HepG2 (cell line): Measurements from ENCODE around the gene STX4. TPM values are rescaled to one million over a fixed set of nuclear protein-coding genes. Genes with fewer than 3 reads are reported as not detected.
A peak's percentile ranks its signal among the peaks of the same experiment; 100 is the strongest.

Source experiments
- ATF3 ChIP-seq: sonication (generic); formaldehyde crosslinking; IDR thresholded peaks from 2 replicates; pipeline ENCODE4 v1.4.0; 2020; ENCODE audit warnings: missing genetic modification reagents
- JUND ChIP-seq: sonication (generic); formaldehyde crosslinking; IDR thresholded peaks from 2 replicates; pipeline ENCODE4 v1.8.0; 2022; ENCODE audit warnings: mild to moderate bottlenecking, missing genetic modification reagents
- KDM6A ChIP-seq: IDR thresholded peaks from 2 replicates; pipeline ENCODE4 v1.6.1; 2016; ENCODE audit warnings: low read depth
- MIXL1 ChIP-seq: IDR thresholded peaks from 2 replicates; pipeline ENCODE4 v1.6.1; 2016
- MLLT10 ChIP-seq: sonication (generic); formaldehyde crosslinking; IDR thresholded peaks from 2 replicates; pipeline ENCODE4 v1.4.0; 2020; ENCODE audit warnings: missing genetic modification reagents
- MYNN ChIP-seq: sonication (generic); formaldehyde crosslinking; IDR thresholded peaks from 2 replicates; pipeline ENCODE4 v1.4.0; 2020; ENCODE audit warnings: mild to moderate bottlenecking, low read depth, missing genetic modification reagents
- PCBP2 ChIP-seq: fragments of 200-400 bp; formaldehyde crosslinking; optimal IDR thresholded peaks from 2 replicates; pipeline ENCODE3; 2018; ENCODE audit warnings: low read length, low read depth; ENCODE audit not compliant: poor library complexity, severe bottlenecking
- RAD51 ChIP-seq: fragments of 450-650 bp; IDR thresholded peaks from 2 replicates; pipeline ENCODE4 v1.6.1; 2016; ENCODE audit warnings: borderline replicate concordance
- RFXANK ChIP-seq: IDR thresholded peaks from 2 replicates; pipeline ENCODE4 v1.6.1; 2016
- SP1 ChIP-seq, 2 experiments: fragments of 450-650 bp in 1 of 2; sonication (generic) in 1 of 2; formaldehyde crosslinking in 1 of 2; IDR thresholded peaks; 2 replicates each; pipeline versions ENCODE4 v1.4.0 to v1.6.1; 2016 to 2020; ENCODE audit warnings: missing genetic modification reagents in 1 of 2
- SP2 ChIP-seq: sonication (generic); formaldehyde crosslinking; IDR thresholded peaks from 2 replicates; pipeline ENCODE4 v1.5.1; 2020; ENCODE audit warnings: mild to moderate bottlenecking, missing genetic modification reagents
- THAP8 ChIP-seq: sonication (generic); formaldehyde crosslinking; IDR thresholded peaks from 2 replicates; pipeline ENCODE4 v1.5.1; 2020; ENCODE audit warnings: missing genetic modification reagents, mild to moderate bottlenecking, borderline replicate concordance
- XRCC5 ChIP-seq: fragments of 200-400 bp; formaldehyde crosslinking; optimal IDR thresholded peaks from 2 replicates; pipeline ENCODE3; 2017; ENCODE audit warnings: mild to moderate bottlenecking, low read length
- ZC3H13 ChIP-seq: sonication (generic); formaldehyde crosslinking; IDR thresholded peaks from 2 replicates; pipeline ENCODE4 v1.8.1; 2023; ENCODE audit warnings: mild to moderate bottlenecking, missing genetic modification reagents, moderate library complexity
- ZFP90 ChIP-seq: sonication (generic); formaldehyde crosslinking; IDR thresholded peaks from 2 replicates; pipeline ENCODE4 v1.8.0; 2022; ENCODE audit warnings: missing genetic modification reagents, mild to moderate bottlenecking, inconsistent platforms, borderline replicate concordance
- ZNF10 ChIP-seq: sonication (generic); formaldehyde crosslinking; IDR thresholded peaks from 2 replicates; pipeline ENCODE4 v1.4.0; 2020; ENCODE audit warnings: mild to moderate bottlenecking, low read depth, missing genetic modification reagents, borderline replicate concordance
- ZNF101 ChIP-seq: sonication (generic); formaldehyde crosslinking; IDR thresholded peaks from 2 replicates; pipeline ENCODE4 v1.4.0; 2020; ENCODE audit warnings: mild to moderate bottlenecking, low read depth, missing genetic modification reagents, borderline replicate concordance
- ZNF232 ChIP-seq: sonication (generic); formaldehyde crosslinking; IDR thresholded peaks from 2 replicates; pipeline ENCODE4 v1.4.0; 2020; ENCODE audit warnings: missing genetic modification reagents, borderline replicate concordance
- ZNF274 ChIP-seq: sonication (generic); formaldehyde crosslinking; IDR thresholded peaks from 2 replicates; pipeline ENCODE4 v1.5.1; 2020; ENCODE audit warnings: mild to moderate bottlenecking, missing genetic modification reagents
- ZNF282 ChIP-seq: fragments of 450-650 bp; IDR thresholded peaks from 2 replicates; pipeline ENCODE4 v1.6.1; 2018; ENCODE audit not compliant: partially characterized antibody
- ZNF343 ChIP-seq: sonication (generic); formaldehyde crosslinking; IDR thresholded peaks from 2 replicates; pipeline ENCODE4 v1.4.0; 2020; ENCODE audit warnings: mild to moderate bottlenecking, missing genetic modification reagents
- ZNF644 ChIP-seq: IDR thresholded peaks from 2 replicates; pipeline ENCODE4 v1.6.1; 2016; ENCODE audit warnings: low read depth
- ZNF678 ChIP-seq: sonication (generic); formaldehyde crosslinking; IDR thresholded peaks from 2 replicates; pipeline ENCODE4 v1.4.0; 2020; ENCODE audit warnings: mild to moderate bottlenecking, missing genetic modification reagents
- polyA plus RNA-seq, 8 experiments: library from polyadenylated mRNA; depleted of rRNA in 3 of 8; stranded (reverse) in 7 of 8; unstranded in 1 of 8; fragments of >200 nt; fragmentation: Illumina TruSeq in 4 of 8; extraction: Trizol in 4 of 8; gene quantifications; 2 replicates each; pipeline versions ENCODE4 v1.2.1 to v1.2.3, GENCODE V29; 2011 to 2016; ENCODE audit warnings: low read depth in 4 of 8, missing spikeins in 1 of 8, mixed read lengths in 1 of 8; ENCODE audit not compliant: insufficient read depth in 1 of 8
- total RNA-seq, 5 experiments: library from RNA; depleted of rRNA; stranded (reverse); fragments of >200 nt; fragmentation: Illumina TruSeq; extraction: Trizol; gene quantifications; 2 replicates each; pipeline ENCODE4 v1.2.3, GENCODE V29; 2016; ENCODE audit warnings: low read depth in 1 of 5
- TF ChIP-seq, protein P1 (sequence below): IDR thresholded peaks from 2 replicates; pipeline ENCODE4 v1.6.1; 2016; ENCODE audit warnings: low read depth, missing genetic modification reagents, missing compliant biosample characterization

The STX4 gene
- total and polyA plus RNA-seq, 2 of the 13 experiments (the other 11 are each of a cell fraction or from before 2014, with no cell fraction given), result 29.2 to 34.6 TPM

DNA sequence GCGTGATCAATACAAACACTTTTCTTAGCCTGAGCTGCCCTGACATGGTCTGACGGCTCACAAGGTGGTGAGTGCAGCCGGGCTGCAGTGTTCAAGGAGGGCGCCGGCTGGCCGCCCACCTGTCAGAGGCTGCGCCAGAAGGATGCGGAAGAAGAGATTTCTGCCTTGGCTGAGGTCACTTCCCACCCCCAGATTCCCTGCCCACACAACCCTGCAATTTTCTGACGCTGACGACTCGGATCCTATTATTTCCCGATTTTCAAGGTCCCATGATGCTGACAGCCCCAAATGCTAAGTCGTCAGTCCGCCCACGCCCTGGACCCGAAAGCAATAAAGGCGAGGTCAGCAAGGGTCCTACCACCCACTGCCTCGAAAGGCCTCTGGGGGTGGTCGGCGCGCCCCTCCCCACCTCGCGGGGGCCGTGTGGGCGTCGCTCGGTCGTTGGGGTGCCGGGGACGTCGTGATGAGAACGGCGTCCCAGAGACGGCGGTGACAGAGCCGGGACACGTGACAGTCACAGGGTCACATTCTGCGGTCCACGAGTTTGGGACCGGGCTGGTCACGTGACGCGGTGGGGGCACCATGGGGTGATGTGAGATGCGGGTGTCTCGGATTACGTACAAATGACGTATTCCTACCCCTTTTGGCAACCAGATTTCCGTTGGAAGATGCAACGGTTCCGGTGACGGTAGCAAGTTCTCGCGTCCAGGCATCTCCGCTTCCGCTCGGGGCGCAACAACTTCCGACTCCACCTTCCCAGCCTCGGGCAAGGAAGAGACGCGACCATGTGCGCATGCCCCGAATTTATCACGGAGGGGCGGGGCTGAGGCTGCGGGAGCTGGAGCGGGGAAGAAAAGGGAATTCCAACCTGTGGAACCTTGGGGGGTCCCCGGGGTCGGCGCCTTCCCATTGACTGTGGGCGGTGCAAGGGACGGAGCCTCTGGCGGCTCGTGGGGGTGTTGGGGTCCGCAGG lies at the start of gene STX4 (continued):
- TF ChIP-seq, protein P1, sequence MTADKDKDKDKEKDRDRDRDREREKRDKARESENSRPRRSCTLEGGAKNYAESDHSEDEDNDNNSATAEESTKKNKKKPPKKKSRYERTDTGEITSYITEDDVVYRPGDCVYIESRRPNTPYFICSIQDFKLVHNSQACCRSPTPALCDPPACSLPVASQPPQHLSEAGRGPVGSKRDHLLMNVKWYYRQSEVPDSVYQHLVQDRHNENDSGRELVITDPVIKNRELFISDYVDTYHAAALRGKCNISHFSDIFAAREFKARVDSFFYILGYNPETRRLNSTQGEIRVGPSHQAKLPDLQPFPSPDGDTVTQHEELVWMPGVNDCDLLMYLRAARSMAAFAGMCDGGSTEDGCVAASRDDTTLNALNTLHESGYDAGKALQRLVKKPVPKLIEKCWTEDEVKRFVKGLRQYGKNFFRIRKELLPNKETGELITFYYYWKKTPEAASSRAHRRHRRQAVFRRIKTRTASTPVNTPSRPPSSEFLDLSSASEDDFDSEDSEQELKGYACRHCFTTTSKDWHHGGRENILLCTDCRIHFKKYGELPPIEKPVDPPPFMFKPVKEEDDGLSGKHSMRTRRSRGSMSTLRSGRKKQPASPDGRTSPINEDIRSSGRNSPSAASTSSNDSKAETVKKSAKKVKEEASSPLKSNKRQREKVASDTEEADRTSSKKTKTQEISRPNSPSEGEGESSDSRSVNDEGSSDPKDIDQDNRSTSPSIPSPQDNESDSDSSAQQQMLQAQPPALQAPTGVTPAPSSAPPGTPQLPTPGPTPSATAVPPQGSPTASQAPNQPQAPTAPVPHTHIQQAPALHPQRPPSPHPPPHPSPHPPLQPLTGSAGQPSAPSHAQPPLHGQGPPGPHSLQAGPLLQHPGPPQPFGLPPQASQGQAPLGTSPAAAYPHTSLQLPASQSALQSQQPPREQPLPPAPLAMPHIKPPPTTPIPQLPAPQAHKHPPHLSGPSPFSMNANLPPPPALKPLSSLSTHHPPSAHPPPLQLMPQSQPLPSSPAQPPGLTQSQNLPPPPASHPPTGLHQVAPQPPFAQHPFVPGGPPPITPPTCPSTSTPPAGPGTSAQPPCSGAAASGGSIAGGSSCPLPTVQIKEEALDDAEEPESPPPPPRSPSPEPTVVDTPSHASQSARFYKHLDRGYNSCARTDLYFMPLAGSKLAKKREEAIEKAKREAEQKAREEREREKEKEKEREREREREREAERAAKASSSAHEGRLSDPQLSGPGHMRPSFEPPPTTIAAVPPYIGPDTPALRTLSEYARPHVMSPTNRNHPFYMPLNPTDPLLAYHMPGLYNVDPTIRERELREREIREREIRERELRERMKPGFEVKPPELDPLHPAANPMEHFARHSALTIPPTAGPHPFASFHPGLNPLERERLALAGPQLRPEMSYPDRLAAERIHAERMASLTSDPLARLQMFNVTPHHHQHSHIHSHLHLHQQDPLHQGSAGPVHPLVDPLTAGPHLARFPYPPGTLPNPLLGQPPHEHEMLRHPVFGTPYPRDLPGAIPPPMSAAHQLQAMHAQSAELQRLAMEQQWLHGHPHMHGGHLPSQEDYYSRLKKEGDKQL (CRISPR knock-in tag), result no peak
- TF ChIP-seq RFXANK (CRISPR knock-in tag) (peak; percentile 68; the same call in 1 of the 2 replicates), ZFP90 (peak; percentile 92), PCBP2 (no peak), MLLT10 (CRISPR knock-in tag) (no peak), MYNN (CRISPR knock-in tag) (no peak; the same call in 1 of the 2 replicates), ZNF101 (CRISPR knock-in tag) (no peak), ZNF343 (CRISPR knock-in tag) (no peak), XRCC5 (peak; percentile 50), MIXL1 (CRISPR knock-in tag) (no peak; the same call in 1 of the 2 replicates), THAP8 (peak; percentile 25; the same call in 1 of the 2 replicates), JUND (CRISPR knock-in tag) (peak; percentile 91), ZC3H13 (CRISPR knock-in tag) (peak; percentile 94), ZNF644 (CRISPR knock-in tag) (no peak), ZNF282 (no peak), ATF3 (CRISPR knock-in tag) (0 out of 2 replicates have a peak, but pooled peaks have one; percentile 18), KDM6A (CRISPR knock-in tag) (no peak), ZNF232 (CRISPR knock-in tag) (peak; percentile 85; the same call in 1 of the 2 replicates), ZNF10 (CRISPR knock-in tag) (no peak), ZNF274 (peak; percentile 95), RAD51 (peak; percentile 97), SP1 (IDR thresholded peaks at IDR 0.05) (no peak), SP1 (CRISPR knock-in tag; IDR thresholded peaks at IDR 0.05) (peak; percentile 56), SP2 (peak; percentile 60; the same call in 1 of the 2 replicates), ZNF678 (no peak)
